ENCODE results near the gene FOXN1. TPM values are rescaled to one million over a fixed set of nuclear protein-coding genes. Genes with fewer than 3 reads are reported as not detected.

The FOXN1 gene
- total RNA-seq, 4 donors from 2014 or later = 0.14 to 0.32 TPM; not detected in 2

GRCh38 chr17:28480799-28481571, 25.2 kb upstream of the FOXN1 start:
- in situ Hi-C loops (cut with MboI; ENCODE audit: low pct_ligation_motif_present in 1 of 4, low pct_unique_long_range_greater_than_20kb in 1 of 4, low sequenced_read_pairs in 3 of 4) = no loop called here
- no peaks in the 10 kb centered on the region for H3K9me3 ChIP-seq
- DNase-seq = no peak
- peak overlapping the region in 2 of 4 donors; percentile 9 to 17 for H3K27ac ChIP-seq
- no peak for TF ChIP-seq POLR2AphosphoS5 (IDR thresholded peaks at IDR 0.05)
- no peak for TF ChIP-seq EP300 (IDR thresholded peaks at IDR 0.05; ENCODE audit: low read depth)
- TF ChIP-seq POLR2A (IDR thresholded peaks at IDR 0.05) = no peak
- TF ChIP-seq, protein P1, sequence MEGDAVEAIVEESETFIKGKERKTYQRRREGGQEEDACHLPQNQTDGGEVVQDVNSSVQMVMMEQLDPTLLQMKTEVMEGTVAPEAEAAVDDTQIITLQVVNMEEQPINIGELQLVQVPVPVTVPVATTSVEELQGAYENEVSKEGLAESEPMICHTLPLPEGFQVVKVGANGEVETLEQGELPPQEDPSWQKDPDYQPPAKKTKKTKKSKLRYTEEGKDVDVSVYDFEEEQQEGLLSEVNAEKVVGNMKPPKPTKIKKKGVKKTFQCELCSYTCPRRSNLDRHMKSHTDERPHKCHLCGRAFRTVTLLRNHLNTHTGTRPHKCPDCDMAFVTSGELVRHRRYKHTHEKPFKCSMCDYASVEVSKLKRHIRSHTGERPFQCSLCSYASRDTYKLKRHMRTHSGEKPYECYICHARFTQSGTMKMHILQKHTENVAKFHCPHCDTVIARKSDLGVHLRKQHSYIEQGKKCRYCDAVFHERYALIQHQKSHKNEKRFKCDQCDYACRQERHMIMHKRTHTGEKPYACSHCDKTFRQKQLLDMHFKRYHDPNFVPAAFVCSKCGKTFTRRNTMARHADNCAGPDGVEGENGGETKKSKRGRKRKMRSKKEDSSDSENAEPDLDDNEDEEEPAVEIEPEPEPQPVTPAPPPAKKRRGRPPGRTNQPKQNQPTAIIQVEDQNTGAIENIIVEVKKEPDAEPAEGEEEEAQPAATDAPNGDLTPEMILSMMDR (IDR thresholded peaks at IDR 0.05) = no peak
- H3K27me3 ChIP-seq = no peaks in the 10 kb centered on the region
- H3K4me1 ChIP-seq = peaks cover 0 to 18% (median 2%) of the 10 kb centered on the region in 4 donors
- no peak overlapping the region for H3K4me3 ChIP-seq
- WGBS, 2 donors (ENCODE audit: low coverage in 1 of 2) = 71 to 88% methylated on average over 4 to 10 of the region's 10 CpGs
- H3K36me3 ChIP-seq = no peaks in the 10 kb centered on the region
- intact Hi-C loops (cut with DNase I; ENCODE audit: low total_unique reads) = no loop called here

- Histone ChIP-seq H3K4me1 (peaks cover 0 to 14% (median 2%) of the 10 kb centered on the region in 4 donors), H3K4me3 (no peak overlapping the region), H3K9me3 (no peaks in the 10 kb centered on the region), H3K36me3 (no peaks in the 10 kb centered on the region), H3K27me3 (no peaks in the 10 kb centered on the region), H3K27ac (peak overlapping the region; percentile 41 to 73 (median 57))
- peak; percentile 87 for DNase-seq
- in situ Hi-C loops (cut with MboI; ENCODE audit: low pct_ligation_motif_present in 1 of 4, low pct_unique_long_range_greater_than_20kb in 1 of 4, low sequenced_read_pairs in 3 of 4) = no loop called here
- TF ChIP-seq, protein P1 (IDR thresholded peaks at IDR 0.05) = peak in 1 of 5 experiments; percentile 9
- TF ChIP-seq POLR2AphosphoS5 (IDR thresholded peaks at IDR 0.05) (peak in 2 of 3 donors; percentile 58 to 71), EP300 (IDR thresholded peaks at IDR 0.05; ENCODE audit: low read depth) (peak; percentile 83), POLR2A (IDR thresholded peaks at IDR 0.05) (peak; percentile 40)
- intact Hi-C loops (cut with DNase I; ENCODE audit: low total_unique reads) = no loop called here
- WGBS, 2 donors (ENCODE audit: low coverage in 1 of 2) = 53 to 74% methylated on average over 2 to 10 of the region's 10 CpGs
Observed at GRCh38 chr17:28482551-28483199, 23.5 kb upstream of the FOXN1 start.

DNA sequence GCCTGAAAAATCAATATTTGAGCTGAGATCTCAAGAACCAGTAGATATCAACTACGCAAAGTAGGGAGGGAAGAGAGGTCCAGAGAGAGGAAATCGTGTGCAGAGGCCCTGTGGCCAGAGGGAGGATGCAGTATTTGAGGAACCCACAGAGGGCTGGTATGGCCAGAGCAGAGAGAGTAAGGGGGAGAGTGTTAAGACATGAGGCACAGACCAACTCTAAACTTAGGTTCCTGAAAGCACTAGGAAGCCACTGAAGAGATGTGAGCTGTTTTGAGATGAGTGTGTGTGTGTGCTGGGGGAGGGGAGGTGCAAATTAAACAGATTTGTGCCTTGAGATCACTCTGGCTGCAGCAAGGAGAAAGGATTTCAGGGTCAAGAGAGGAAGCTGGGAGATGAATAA, 21.9 kb upstream of the FOXN1 start:
- TF ChIP-seq POLR2AphosphoS5 (IDR thresholded peaks at IDR 0.05) (no peak), EP300 (IDR thresholded peaks at IDR 0.05; ENCODE audit: low read depth) (no peak), POLR2A (IDR thresholded peaks at IDR 0.05) (no peak)
- Histone ChIP-seq H3K27ac (no peak overlapping the region), H3K36me3 (no peaks in the 10 kb centered on the region), H3K4me1 (peaks cover 0 to 20% (median 5%) of the 10 kb centered on the region in 4 donors), H3K4me3 (no peak overlapping the region), H3K27me3 (no peaks in the 10 kb centered on the region), H3K9me3 (no peaks in the 10 kb centered on the region)
- 56% methylated on average over 2 of the region's 2 CpGs; no CpG with 5 or more reads in 1 of the 2 donors for WGBS, 2 donors (ENCODE audit: low coverage in 1 of 2)
- no peak for DNase-seq
- in situ Hi-C loops (cut with MboI; ENCODE audit: low pct_ligation_motif_present in 1 of 4, low pct_unique_long_range_greater_than_20kb in 1 of 4, low sequenced_read_pairs in 3 of 4) (no loop called here), intact Hi-C loops (cut with DNase I; ENCODE audit: low total_unique reads) (no loop called here)

- H3K27me3 ChIP-seq = no peaks in the 10 kb centered on the region
- in situ Hi-C loops (cut with MboI; ENCODE audit: low pct_ligation_motif_present in 1 of 4, low pct_unique_long_range_greater_than_20kb in 1 of 4, low sequenced_read_pairs in 3 of 4) = no loop called here
- H3K36me3 ChIP-seq = no peaks in the 10 kb centered on the region
- no peaks in the 10 kb centered on the region for H3K9me3 ChIP-seq
- DNase-seq = no peak
- 85% methylated on average over 3 of the region's 3 CpGs; no CpG with 5 or more reads in 1 of the 2 donors for WGBS, 2 donors (ENCODE audit: low coverage in 1 of 2)
- H3K4me1 ChIP-seq = peaks cover 0 to 20% (median 5%) of the 10 kb centered on the region in 4 donors
- intact Hi-C loops (cut with DNase I; ENCODE audit: low total_unique reads) = no loop called here
- no peak overlapping the region for H3K4me3 ChIP-seq
- H3K27ac ChIP-seq = no peak overlapping the region
- TF ChIP-seq, protein P1 (IDR thresholded peaks at IDR 0.05) = no peak
- no peak for TF ChIP-seq EP300 (IDR thresholded peaks at IDR 0.05; ENCODE audit: low read depth)
- TF ChIP-seq POLR2A (IDR thresholded peaks at IDR 0.05) = no peak
- TF ChIP-seq POLR2AphosphoS5 (IDR thresholded peaks at IDR 0.05) = no peak
Observed at GRCh38 chr17:28485049-28485448, 21.1 kb upstream of the FOXN1 start.

All from transverse colon (tissue), 4 donors.